Measurements from ENCODE around the gene FILIP1L.

DNA sequence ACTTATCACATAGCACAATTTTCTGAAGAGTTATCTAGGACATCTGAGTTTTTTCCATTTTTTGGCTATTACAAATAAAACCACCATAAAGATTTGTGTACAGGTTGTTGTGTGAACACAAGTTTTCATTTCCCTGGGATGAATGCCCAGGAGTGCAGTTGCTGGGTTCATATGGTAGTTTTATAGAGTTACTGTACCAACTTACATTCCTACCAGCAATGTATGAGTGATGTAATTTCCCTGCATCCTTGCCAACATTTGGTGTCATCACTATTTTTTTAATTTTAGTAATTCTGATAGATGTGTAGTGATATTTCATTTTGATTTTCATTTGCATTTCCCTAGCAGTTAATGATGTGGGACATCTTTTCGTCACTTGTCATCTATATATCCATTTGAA is 20.5 kb downstream of the FILIP1L start:
- TF ChIP-seq GATA2 (IDR thresholded peaks at IDR 0.05; ENCODE audit: low read depth, low read length) (no peak), GATA3 (IDR thresholded peaks at IDR 0.05; ENCODE audit: low read depth, low read length) (no peak)

Data from SH-SY5Y (cell line).